Stimulated activated CD4-positive, alpha-beta T cell treated with anti-CD3 and anti-CD28 coated beads, Interleukin-4, amount 100 ng/mL, for 24 hours (primary cell): ENCODE results near the gene LRRC63.

Experiments used
- DNase-seq: peaks from one replicate; pipeline ENCODE4 v3.0.0-alpha.2; 2020

Gene LRRC63

GRCh38 chr13:46315036-46315435, 103.3 kb downstream of the LRRC63 start:
- DNase-seq: no peak

GRCh38 chr13:46315491-46316075, 103.9 kb downstream of the LRRC63 start:
- no peak for DNase-seq

- DNase-seq: no peak
Observed at GRCh38 chr13:46317120-46317519, 105.4 kb downstream of the LRRC63 start.

- DNase-seq: no peak
Observed at GRCh38 chr13:46318986-46319385, 107.3 kb downstream of the LRRC63 start.

- DNase-seq: no peak
Observed at GRCh38 chr13:46320406-46320805, 108.7 kb downstream of the LRRC63 start.

GRCh38 chr13:46320821-46321220, 109.1 kb downstream of the LRRC63 start:
- no peak for DNase-seq

- DNase-seq: peak; percentile 78
Observed at GRCh38 chr13:46321494-46322225, 109.9 kb downstream of the LRRC63 start.

- DNase-seq: no peak
Observed at GRCh38 chr13:46324976-46325375, 113.2 kb downstream of the LRRC63 start.
